OCI-LY3 (cell line): ENCODE data around the gene OPTN.

Experiments
- EZH2phosphoT487 ChIP-seq: fragments of 200-600 bp; shearing (Covaris generic); IDR thresholded peaks from 2 replicates; pipeline ENCODE4 v1.6.1; 2018; ENCODE audit warnings: antibody characterized with exemption, mixed run types, low read depth
- TF ChIP-seq, protein P1 (sequence below): fragments of 200-600, 300-600 bp; sonication (generic); IDR thresholded peaks from 2 replicates; pipeline ENCODE4 v1.5.1; 2014; ENCODE audit warnings: antibody characterized with exemption, low read length, low read depth

DNA sequence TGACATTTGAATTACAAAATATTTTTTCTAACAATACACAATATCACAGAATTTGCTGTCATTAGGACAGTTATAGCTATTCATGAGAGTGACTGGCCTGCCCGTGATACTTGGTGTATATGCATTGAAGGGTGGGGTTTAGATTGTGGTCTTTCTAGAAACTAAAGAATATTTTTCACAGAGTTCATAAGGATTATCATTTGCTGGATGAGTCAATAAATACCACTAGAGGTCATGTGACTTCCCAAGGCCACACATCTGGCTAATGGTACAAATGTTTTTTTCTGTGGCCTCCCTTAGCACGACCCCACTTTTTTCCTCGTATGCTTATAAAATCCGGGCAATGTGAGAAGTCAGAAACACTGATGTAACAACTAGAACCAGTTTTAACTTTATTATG lies 5.2 kb downstream of the OPTN start:
- TF ChIP-seq, protein P1, sequence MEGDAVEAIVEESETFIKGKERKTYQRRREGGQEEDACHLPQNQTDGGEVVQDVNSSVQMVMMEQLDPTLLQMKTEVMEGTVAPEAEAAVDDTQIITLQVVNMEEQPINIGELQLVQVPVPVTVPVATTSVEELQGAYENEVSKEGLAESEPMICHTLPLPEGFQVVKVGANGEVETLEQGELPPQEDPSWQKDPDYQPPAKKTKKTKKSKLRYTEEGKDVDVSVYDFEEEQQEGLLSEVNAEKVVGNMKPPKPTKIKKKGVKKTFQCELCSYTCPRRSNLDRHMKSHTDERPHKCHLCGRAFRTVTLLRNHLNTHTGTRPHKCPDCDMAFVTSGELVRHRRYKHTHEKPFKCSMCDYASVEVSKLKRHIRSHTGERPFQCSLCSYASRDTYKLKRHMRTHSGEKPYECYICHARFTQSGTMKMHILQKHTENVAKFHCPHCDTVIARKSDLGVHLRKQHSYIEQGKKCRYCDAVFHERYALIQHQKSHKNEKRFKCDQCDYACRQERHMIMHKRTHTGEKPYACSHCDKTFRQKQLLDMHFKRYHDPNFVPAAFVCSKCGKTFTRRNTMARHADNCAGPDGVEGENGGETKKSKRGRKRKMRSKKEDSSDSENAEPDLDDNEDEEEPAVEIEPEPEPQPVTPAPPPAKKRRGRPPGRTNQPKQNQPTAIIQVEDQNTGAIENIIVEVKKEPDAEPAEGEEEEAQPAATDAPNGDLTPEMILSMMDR = no peak
- TF ChIP-seq EZH2phosphoT487 = no peak
